K562 (cell line): ENCODE results near the gene ZNF45. TPM values are rescaled to one million over a fixed set of nuclear protein-coding genes. Genes with fewer than 3 reads are reported as not detected.

Experiments
- ATF1 ChIP-seq, 2 experiments: fragments of 450-650 bp in 1 of 2; IDR thresholded peaks; 2 replicates each; pipeline ENCODE4 v1.6.1; 2016; ENCODE audit warnings: missing compliant biosample characterization in 1 of 2, missing genetic modification characterization in 1 of 2
- E2F8 ChIP-seq: fragments of 450-650 bp; IDR thresholded peaks from 2 replicates; pipeline ENCODE4 v1.7.1; 2018; ENCODE audit warnings: mild to moderate bottlenecking, low read depth; ENCODE audit not compliant: partially characterized antibody
- EGR1 ChIP-seq: fragments of 450-650 bp; conservative IDR thresholded peaks from 2 replicates; pipeline ENCODE4 v1.6.1; 2017; ENCODE audit warnings: mild to moderate bottlenecking
- ELF2 ChIP-seq: fragments of 250-450 bp; sonication (Bioruptor Pico); IDR thresholded peaks from 2 replicates; pipeline ENCODE4 v1.5.0; 2021; ENCODE audit warnings: mild to moderate bottlenecking
- HNRNPLL ChIP-seq: fragments of 200-400 bp; formaldehyde crosslinking; IDR thresholded peaks from 2 replicates; pipeline ENCODE4 v1.6.1; 2017; ENCODE audit warnings: low read length, low read depth, mild to moderate bottlenecking; ENCODE audit not compliant: poor library complexity, severe bottlenecking
- KDM5B ChIP-seq: fragments of 200-600 bp; sonication (generic); IDR thresholded peaks from 2 replicates; pipeline ENCODE4 v1.6.1; 2012; ENCODE audit warnings: low read depth, mild to moderate bottlenecking, moderate library complexity, low read length, control low read depth, inconsistent platforms; ENCODE audit not compliant: insufficient replicate concordance
- L3MBTL2 ChIP-seq: fragments of 450-650 bp; IDR thresholded peaks from 2 replicates; pipeline ENCODE4 v1.6.1; 2016; ENCODE audit warnings: mild to moderate bottlenecking, moderate library complexity
- SMAD2 ChIP-seq: fragments of 150-350 bp; IDR thresholded peaks from 2 replicates; pipeline ENCODE4 v1.6.1; 2014; ENCODE audit warnings: low read depth, mild to moderate bottlenecking, low read length
- SMAD3 ChIP-seq: fragments of 450-650 bp; formaldehyde crosslinking; conservative IDR thresholded peaks from 2 replicates; pipeline ENCODE4 v1.4.0; 2020; ENCODE audit warnings: mild to moderate bottlenecking
- SMC3 ChIP-seq: conservative IDR thresholded peaks from 2 replicates; pipeline ENCODE4 v1.6.1; 2011; ENCODE audit warnings: low read depth, low read length, improper control_type of control experiment; ENCODE audit not compliant: insufficient read depth
- ZNF511 ChIP-seq: sonication (generic); formaldehyde crosslinking; IDR thresholded peaks from 2 replicates; pipeline ENCODE4 v1.8.0; 2022; ENCODE audit warnings: mild to moderate bottlenecking, missing genetic modification reagents
- ZNF785 ChIP-seq: fragments of 250-450 bp; sonication (Bioruptor Pico); IDR thresholded peaks from 2 replicates; pipeline ENCODE4 v1.4.0; 2020; ENCODE audit warnings: mild to moderate bottlenecking
- polyA plus RNA-seq, 8 experiments: library from polyadenylated mRNA; depleted of rRNA in 4 of 8; stranded (reverse) in 5 of 8; unstranded in 3 of 8; fragments of >200 nt; fragmentation: Nextera tagmentation in 2 of 8; fragmentation: Illumina TruSeq in 1 of 8; extraction: Ambion mirVana in 2 of 8; extraction: Trizol in 1 of 8; gene quantifications; 2 replicates each; pipeline versions ENCODE4 v1.2.1 to v1.2.3, GENCODE V29; 2011 to 2014; ENCODE audit warnings: inconsistent platforms in 1 of 8, missing spikeins in 1 of 8
- total RNA-seq, 7 experiments: library from RNA; depleted of rRNA in 6 of 7; stranded (reverse); fragments of >200 nt in 6 of 7; fragmentation: Illumina TruSeq in 2 of 7; extraction: Trizol in 2 of 7; gene quantifications; 2 replicates each; pipeline versions ENCODE4 v1.2.1 to v1.2.3, GENCODE V29; 2011 to 2021; ENCODE audit warnings: low replicate concordance in 1 of 7
- TF ChIP-seq, protein P1 (sequence below), 2 experiments: fragments of 150-350 bp in 1 of 2; IDR thresholded peaks; 2 replicates each; pipeline ENCODE4 v1.6.1; 2012 to 2016; ENCODE audit warnings: low read depth in 2 of 2, low read length in 2 of 2, mild to moderate bottlenecking in 1 of 2, moderate library complexity in 1 of 2
- TF ChIP-seq, protein P2 (sequence below): fragments of 450-650 bp; IDR thresholded peaks from 2 replicates; pipeline ENCODE4 v1.6.1; 2018; ENCODE audit not compliant: partially characterized antibody

ZNF45 gene
- total and polyA plus RNA-seq, 9 of the 15 experiments (the other 6 are each of a cell fraction or from before 2014, with no cell fraction given) = 2.6 to 10.6 (median 9.4) TPM

GRCh38 chr19:43934985-43935708 lies at the start of gene ZNF45 (continued):
- TF ChIP-seq, protein P1, sequence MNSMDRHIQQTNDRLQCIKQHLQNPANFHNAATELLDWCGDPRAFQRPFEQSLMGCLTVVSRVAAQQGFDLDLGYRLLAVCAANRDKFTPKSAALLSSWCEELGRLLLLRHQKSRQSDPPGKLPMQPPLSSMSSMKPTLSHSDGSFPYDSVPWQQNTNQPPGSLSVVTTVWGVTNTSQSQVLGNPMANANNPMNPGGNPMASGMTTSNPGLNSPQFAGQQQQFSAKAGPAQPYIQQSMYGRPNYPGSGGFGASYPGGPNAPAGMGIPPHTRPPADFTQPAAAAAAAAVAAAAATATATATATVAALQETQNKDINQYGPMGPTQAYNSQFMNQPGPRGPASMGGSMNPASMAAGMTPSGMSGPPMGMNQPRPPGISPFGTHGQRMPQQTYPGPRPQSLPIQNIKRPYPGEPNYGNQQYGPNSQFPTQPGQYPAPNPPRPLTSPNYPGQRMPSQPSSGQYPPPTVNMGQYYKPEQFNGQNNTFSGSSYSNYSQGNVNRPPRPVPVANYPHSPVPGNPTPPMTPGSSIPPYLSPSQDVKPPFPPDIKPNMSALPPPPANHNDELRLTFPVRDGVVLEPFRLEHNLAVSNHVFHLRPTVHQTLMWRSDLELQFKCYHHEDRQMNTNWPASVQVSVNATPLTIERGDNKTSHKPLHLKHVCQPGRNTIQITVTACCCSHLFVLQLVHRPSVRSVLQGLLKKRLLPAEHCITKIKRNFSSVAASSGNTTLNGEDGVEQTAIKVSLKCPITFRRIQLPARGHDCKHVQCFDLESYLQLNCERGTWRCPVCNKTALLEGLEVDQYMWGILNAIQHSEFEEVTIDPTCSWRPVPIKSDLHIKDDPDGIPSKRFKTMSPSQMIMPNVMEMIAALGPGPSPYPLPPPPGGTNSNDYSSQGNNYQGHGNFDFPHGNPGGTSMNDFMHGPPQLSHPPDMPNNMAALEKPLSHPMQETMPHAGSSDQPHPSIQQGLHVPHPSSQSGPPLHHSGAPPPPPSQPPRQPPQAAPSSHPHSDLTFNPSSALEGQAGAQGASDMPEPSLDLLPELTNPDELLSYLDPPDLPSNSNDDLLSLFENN (IDR thresholded peaks at IDR 0.05; ENCODE audit: low read depth in 2 of 2, low read length in 2 of 2) = peak in 1 of 2 experiments; percentile 37; a peak in 1 of 4 replicates
- TF ChIP-seq L3MBTL2 (peak; percentile 86), ZNF511 (no peak), ZNF785 (CRISPR knock-in tag) (no peak), ELF2 (CRISPR knock-in tag) (peak; percentile 49; the same call in 1 of the 2 replicates), SMAD2 (no peak), ATF1 (CRISPR knock-in tag; IDR thresholded peaks at IDR 0.05) (no peak), ATF1 (tag; IDR thresholded peaks at IDR 0.05) (peak; percentile 69), EGR1 (peak; percentile 71), SMC3 (0 out of 2 replicates have a peak, but pooled peaks have one; percentile 0), HNRNPLL (peak; percentile 38), SMAD3 (CRISPR knock-in tag) (no peak), KDM5B (peak; percentile 77), E2F8 (peak; percentile 89)
- TF ChIP-seq, protein P2, sequence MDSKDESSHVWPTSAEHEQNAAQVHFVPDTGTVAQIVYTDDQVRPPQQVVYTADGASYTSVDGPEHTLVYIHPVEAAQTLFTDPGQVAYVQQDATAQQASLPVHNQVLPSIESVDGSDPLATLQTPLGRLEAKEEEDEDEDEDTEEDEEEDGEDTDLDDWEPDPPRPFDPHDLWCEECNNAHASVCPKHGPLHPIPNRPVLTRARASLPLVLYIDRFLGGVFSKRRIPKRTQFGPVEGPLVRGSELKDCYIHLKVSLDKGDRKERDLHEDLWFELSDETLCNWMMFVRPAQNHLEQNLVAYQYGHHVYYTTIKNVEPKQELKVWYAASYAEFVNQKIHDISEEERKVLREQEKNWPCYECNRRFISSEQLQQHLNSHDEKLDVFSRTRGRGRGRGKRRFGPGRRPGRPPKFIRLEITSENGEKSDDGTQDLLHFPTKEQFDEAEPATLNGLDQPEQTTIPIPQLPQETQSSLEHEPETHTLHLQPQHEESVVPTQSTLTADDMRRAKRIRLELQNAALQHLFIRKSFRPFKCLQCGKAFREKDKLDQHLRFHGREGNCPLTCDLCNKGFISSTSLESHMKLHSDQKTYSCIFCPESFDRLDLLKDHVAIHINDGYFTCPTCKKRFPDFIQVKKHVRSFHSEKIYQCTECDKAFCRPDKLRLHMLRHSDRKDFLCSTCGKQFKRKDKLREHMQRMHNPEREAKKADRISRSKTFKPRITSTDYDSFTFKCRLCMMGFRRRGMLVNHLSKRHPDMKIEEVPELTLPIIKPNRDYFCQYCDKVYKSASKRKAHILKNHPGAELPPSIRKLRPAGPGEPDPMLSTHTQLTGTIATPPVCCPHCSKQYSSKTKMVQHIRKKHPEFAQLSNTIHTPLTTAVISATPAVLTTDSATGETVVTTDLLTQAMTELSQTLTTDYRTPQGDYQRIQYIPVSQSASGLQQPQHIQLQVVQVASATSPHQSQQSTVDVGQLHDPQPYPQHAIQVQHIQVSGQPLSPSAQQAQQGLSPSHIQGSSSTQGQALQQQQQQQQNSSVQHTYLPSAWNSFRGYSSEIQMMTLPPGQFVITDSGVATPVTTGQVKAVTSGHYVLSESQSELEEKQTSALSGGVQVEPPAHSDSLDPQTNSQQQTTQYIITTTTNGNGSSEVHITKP = peak; percentile 26
